GM11168 (cell line): ENCODE measurements around the gene PKNOX2.

ENCODE experiments used
- in situ Hi-C: fragments of 300-500 bp; cut with MboI; formaldehyde crosslinking; loops from one replicate; pipeline ENCODE4 v1.12.0; 2022; ENCODE audit warnings: low sequenced_read_pairs; ENCODE audit not compliant: unreplicated experiment

The PKNOX2 gene, protein sequence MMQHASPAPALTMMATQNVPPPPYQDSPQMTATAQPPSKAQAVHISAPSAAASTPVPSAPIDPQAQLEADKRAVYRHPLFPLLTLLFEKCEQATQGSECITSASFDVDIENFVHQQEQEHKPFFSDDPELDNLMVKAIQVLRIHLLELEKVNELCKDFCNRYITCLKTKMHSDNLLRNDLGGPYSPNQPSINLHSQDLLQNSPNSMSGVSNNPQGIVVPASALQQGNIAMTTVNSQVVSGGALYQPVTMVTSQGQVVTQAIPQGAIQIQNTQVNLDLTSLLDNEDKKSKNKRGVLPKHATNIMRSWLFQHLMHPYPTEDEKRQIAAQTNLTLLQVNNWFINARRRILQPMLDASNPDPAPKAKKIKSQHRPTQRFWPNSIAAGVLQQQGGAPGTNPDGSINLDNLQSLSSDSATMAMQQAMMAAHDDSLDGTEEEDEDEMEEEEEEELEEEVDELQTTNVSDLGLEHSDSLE

DNA sequence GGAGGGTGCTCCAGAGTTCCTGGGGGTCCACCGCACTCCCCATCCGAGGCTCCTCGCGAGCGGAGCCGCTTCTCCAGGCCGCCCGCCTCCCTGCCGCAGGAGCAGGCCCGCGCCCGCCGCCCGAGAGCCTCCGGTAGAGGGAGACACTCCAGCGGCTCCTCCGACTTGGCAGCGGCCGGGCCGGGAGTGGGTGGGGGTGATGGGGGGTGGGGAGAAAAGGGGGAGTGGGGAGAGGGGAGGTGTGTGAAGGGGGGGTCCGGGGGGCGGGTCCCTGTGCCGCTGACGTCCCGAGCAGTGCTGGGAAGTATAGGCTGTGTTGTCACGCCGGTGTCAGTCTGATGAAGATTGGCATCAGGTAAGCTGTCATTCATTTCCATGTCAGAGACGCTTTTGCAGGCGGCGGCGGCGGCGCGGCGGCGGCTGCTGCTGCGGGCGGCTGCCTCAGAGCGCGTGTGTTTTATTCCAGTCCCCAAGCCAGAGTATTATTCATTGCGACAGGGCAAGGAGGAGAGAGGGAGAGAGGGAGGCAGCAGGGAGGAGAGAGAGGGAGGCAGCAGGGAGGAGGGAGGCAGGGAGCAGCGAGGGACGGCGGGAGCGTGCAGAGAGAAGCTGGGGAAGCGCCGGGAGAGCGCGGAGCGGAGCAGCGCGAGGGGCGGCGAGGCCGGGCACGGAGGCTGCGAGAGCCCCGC is at the start of gene PKNOX2:
TSS of gene PKNOX2 (plus strand) at position 330 of the 689 bp plus-strand sequence. CDS start 186,555 bp downstream, outside the sequence.
- in situ Hi-C loops: loop anchor here (10.0 kb wide), 1 partner anchor 180 kb away; no protein-coding TSS in a partner anchor

DNA sequence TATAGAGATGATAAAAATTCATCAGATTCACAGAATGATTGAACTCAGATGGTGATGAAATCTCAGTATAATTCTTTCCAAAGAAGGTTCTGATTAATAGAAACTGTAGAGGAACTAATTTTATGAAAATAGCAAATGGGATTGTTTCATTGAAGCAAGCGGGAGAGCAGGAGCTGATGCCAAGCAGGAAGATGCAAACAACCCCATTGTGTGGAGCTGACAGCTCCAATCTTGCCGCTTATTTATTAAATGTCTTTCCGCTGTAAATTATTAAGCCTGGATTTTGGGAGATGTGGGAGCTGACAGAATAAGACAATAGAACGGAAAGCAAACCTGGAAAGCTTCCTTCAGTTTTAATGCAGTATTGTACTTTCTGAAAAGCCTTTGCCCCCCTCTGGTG is 47.1 kb upstream of the PKNOX2 start:
- in situ Hi-C loops: no loop called here

DNA sequence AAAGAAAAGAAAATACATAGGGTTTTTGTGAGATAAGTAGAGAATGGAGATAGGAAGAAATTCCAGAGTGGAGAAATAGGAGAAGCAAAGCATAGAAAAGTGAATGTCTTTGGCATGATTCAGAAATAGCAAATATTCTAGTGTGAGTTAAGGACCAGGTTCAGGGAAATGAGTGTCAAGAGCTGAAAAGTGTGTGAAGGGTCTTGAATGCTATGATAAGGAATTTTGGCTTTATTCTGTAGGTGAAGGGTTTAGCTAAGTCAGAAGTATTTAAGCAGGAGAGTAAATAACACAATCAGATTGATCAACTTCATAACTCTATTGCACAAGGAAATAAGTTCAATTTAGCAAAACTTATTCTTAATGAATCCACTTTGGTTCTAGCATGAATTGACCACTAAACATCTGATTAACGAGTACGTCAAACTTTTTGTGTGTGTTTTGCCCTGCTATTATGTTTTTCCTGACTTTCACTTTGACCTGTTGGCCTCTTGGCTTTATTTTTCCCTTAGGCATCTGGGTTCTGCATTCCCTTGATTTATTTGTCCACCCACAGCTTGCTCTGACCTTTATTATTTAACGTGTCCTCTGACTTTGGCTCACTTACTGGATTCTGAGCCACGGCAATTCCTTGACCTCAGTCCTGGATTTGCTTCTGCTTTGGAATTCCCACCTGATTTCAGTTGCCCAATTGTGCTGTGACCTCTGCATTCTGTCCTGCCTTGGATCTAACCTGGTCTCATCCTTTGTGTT is 41.2 kb upstream of the PKNOX2 start:
- in situ Hi-C loops: no loop called here

DNA sequence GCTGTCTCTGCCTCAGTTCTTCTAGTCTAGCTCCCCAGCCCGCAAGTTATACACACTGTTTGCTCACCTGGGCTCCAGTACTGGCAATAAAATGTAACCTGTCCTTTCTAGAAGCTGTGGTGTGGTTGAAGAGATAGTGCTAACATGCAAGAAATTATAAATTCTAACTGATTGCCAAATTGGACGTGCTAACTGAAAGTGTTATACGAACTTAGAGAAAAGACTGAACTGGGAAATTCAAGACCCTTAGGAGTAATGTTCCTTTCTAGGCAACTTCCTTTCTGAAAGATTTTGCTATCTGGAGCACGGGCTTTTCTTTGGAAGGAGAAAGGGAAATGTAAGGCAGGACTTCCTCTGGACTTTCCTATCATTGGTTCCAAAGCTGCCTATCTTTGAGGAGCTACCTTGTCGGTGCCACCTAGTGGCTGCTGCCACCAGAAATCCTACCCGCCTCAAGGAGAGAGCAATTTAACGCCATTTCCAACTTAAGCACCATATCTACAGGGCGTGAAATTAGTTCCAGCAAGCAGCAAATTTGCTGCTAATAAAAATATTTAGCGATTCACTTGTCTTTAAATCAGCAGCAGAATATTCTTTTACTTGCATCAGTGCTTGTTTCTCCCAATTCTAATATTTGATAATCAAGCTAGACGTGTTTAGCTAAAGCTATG is 40.5 kb upstream of the PKNOX2 start:
- in situ Hi-C loops: no loop called here

DNA sequence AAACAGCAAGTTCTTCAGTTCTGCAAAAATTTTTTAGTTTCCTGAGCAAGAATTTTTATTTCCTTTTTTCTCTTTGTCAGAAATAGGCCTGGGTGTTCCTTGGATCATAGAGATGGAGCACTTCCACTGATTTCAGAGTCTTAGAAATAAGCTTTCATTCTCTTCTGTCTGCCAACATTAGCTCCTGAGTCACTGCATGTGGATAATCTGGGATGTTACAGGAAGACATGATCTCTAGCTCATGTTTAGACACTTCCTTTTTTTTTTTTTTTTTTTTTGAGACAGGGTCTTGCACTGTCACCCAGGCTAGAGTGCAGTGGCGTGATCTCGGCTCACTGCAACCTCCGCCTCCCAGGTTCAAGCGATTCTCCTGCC is 39.9 kb upstream of the PKNOX2 start:
- in situ Hi-C loops: no loop called here

DNA sequence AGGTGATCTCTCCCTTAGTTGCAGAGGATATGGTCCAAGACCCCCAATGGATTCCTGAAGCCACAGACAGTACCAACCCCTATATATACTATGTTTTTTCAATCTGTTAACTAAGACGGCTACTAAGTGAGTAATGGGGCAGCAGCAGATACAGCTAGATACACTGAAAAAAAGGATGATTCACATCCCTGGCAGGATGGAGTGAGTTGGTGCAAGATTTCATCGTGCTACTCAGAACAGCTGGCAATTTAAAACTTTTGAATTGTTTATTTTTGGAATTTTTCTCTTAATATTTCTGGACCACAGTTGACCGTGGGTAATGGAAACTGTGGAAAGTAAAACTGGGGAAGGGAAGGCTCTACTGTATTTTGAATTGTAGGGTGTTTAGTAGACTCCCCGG is 36.1 kb upstream of the PKNOX2 start:
- in situ Hi-C loops: no loop called here

DNA sequence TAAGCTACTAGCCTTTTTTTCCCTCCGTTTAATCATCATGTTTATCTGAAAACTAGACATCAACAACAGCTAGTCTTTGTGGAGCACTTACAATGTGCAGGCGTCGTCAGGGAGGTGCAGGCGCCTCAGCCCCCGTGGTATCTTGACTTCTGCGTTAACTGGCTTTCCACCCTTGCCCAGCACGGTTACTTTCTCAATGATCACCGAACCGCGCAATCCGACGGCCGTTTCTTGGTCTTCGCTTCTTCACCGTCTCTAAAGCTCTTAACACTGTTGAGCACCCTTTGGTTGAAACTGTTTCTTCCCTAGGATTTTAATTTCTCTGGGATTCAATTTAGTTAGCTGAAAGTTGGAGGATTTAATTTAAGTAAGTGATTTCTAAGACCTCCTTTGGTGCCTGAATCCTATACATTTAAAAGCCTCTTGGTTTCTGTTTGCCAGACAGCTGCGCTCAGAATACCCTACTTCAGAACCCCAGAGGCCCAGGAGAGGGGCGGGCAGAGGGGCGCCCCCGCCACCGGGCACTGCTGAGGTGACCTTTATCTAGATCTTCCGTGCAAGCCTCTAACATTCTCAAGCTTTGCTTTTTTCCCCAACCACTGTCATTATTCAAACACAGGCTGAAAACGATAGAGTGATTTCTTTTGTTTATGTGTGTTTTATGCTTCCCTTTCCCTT is 35.1 kb upstream of the PKNOX2 start:
- in situ Hi-C loops: no loop called here

DNA sequence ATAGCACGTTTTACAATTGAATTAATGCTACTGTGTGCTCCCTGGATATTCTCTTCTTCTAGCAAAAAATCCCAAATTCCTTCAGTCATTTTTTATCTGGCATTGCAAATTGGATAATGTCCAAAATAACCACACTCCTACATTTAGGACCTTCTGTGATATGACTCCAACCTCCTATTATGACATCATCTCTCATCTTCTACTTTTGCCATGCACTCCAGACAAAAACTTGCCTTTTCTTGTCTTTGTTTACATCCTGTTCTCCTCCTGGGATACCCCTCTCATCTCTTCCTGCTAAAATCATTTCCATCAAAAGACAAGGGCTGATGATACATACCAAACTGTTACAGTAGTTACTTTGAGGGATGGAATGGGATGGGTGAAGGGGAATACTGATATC is 32.5 kb upstream of the PKNOX2 start:
- in situ Hi-C loops: no loop called here

DNA sequence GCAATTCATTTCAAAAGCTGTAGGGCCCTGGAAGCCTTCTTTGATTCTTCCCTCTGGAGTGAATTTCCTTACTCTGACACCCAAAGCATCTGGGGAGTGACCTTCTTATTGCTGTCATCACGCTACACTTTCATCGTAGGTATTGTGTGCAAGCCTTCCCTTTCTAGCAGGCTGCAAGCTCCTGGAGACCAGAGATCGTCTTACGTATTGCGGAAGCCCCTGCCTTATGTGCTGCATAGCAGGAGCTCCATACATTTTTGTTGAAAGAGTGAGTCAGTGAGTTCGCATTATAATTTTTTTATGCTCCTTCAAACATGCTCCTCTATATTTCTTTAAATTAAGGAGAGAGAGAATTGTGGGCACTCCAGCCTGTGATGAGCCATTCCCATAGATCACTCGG is 32.0 kb upstream of the PKNOX2 start:
- in situ Hi-C loops: no loop called here

DNA sequence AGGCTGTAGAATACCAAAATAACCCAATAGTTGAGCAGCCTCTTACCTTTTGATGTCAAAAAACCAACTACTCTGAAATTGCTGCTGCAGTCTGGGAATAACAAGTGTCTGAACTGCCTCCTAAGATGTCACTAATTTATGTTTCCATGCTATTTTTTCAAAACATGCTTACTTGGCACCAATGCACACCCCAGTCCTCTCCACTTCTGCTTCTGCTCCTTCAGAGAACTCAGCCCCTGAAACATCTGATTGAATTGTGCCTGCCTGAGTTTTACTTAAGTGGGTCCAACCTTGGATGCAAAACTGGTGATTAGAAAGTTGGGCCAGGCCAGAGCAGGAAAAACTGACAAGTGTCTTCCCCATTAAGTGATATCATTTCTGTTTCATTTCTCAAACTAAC is 28.6 kb upstream of the PKNOX2 start:
- in situ Hi-C loops: no loop called here

DNA sequence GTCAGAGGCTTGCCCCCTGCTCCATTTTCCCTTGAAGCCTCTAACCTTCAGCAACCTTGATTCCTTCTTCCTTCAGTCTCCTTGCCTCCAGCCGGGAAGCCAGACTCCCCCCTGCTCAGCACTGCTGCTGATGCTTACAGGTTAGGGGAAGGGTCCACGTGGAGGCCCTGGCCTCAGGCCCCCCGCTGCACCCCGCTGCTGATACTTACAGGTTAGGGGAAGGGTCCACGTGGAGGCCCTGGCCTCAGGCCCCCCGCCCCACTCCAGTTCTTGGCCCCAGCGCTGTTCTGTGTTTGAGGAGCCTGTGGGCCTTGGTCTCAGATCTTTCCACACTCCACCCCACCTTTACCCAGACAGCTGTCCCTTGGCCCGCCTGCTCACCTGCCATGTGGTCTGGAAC is 25.6 kb upstream of the PKNOX2 start:
- in situ Hi-C loops: no loop called here

DNA sequence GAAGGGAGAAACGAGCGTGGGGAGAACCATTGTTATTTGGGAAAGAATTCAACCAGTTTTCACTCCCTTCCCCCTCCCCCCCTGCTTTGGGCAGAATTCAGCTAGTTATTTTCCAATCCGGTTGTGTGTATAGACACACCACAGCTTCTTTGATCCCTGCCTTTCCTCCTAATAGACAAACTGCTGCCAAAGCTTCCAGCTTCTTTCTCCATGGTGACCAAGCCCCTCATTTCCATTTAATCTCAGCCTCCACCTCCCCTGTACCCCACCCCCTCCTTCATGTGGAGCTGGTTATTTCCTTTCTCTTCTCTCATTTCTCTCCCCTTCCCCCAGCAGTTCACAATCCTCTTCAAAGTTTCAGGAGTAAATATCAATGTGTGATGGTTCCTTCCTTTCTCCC is 24.8 kb upstream of the PKNOX2 start:
- in situ Hi-C loops: loop anchor here (10.0 kb wide), 1 partner anchor 185 kb away; the partner anchor contains the start of gene CCDC15

DNA sequence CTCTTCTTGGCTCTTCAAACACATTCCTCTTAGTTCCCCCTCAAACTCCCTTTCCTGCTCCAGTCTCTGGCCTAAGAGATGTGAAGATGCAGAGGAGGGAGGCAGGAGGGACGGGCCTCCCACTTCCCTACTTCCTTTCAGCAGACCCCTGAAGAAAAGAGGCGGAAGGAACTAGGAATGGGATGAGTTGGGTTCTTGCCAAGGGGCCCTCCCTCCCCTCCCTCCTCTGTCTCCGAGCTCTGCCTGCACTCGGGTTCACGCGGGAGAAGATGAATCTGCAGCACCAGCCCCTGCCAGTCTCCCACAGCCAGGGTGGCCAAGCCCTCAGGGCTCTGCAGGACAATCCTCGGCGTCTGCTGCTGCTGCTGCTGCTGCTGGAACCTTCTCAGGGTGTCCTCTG is 24.3 kb upstream of the PKNOX2 start:
- in situ Hi-C loops: loop anchor here (10.0 kb wide), 1 partner anchor 185 kb away; the partner anchor contains the start of gene CCDC15

DNA sequence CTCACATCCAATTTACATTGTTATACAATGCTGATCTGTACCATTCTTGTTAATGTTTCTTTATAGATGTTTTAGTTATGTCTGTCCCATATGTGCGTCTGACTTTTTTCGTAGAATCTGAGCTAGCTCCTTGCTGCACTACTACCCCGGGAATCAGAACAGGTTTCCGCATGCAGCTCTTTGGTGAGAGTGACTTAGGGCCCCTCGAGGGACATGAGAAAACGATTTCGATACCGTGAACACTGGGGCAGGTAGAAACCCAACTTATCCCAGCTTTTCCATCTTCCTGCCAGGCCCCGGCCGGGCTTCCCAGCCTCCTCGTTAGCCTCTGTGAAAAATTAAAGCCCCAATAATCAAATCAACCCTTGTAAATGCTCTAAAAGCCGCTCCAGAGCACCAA is 23.4 kb upstream of the PKNOX2 start:
- in situ Hi-C loops: loop anchor here (10.0 kb wide), 1 partner anchor 186 kb away; the partner anchor contains the start of gene CCDC15

DNA sequence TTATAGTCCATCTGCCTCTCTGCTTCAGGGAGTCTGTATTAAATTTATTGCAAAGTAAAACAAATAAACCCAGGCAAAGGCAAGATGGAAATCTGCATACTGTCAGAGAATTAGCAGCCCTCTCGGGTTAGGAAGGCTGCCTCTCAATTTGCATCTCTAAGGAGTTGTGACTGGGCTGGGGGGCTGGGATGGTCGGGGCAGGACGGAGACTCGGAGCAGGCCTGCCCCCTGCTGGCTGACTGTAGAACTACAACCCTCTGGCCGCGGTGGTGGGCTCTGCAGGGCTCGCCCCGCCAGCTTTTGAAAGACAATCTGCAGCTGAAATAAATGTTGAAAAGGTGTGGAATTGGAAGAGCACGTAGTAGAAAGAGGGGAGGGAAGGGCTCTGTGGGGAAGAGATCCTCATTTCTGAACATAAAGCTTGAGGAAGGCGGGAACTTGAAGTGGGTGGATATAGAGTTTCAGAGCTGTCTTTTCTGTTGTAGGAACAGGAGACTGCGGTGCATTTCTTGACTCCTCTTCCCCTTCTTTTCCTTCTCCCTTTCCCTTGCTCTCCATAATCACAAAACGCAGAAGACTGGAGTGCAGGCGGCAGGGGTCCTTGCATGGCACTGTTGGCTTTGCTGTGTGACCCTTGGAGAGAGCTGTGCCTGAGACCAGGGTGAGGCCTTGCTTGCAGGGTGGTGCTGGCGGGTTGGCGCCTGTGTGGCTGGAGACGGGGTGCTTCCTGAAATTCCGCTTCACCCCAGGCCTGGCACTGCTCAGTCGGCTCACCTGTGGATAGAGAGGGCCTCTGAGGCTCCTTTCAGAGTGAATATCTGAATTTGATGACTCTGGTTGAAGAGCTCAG is 22.6 kb upstream of the PKNOX2 start:
- in situ Hi-C loops: loop anchor here (10.0 kb wide), 1 partner anchor 187 kb away; the partner anchor contains the start of gene CCDC15

DNA sequence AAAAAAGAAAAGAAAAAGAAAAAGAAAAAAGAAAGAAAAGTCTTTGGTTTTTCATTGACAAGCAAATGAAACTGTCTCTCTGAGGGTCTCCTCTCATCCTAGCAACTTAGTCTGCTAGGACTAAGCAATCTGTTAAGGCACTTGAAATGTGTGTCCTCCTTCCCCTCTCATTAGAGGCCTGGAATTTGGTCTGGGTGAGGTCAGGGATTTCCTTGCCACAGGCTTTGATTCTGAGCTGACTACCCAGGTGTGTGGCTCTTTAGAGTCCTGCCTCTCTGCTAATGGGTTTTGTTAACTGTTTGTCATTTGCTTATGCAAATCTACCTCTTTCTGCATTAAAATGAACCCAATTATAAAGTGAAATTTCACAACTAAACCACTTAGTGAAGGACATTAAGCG is 18.3 kb upstream of the PKNOX2 start:
- in situ Hi-C loops: loop anchor here (10.0 kb wide), 1 partner anchor 191 kb away; the partner anchor contains the start of gene CCDC15

DNA sequence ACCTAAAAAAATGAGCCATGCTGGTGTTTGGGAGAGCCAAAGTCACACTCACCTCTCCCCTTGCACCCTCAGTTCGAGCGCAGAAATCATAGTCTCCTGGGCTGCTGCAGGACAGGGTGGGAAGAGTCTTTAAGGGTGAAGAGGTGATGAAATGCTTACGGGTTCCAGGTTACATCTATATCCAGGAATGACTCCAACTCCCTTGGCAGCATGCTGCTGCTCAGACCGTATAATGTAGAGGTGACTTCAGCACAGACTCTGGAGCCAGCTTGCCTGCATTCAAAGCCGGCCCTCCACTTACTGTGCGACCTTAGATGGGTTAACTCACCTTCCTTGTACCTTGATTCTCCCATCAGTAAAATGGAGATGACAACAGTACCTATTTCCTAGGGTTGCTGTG is 17.3 kb upstream of the PKNOX2 start:
- in situ Hi-C loops: loop anchor here (10.0 kb wide), 1 partner anchor 192 kb away; the partner anchor contains the start of gene CCDC15

DNA sequence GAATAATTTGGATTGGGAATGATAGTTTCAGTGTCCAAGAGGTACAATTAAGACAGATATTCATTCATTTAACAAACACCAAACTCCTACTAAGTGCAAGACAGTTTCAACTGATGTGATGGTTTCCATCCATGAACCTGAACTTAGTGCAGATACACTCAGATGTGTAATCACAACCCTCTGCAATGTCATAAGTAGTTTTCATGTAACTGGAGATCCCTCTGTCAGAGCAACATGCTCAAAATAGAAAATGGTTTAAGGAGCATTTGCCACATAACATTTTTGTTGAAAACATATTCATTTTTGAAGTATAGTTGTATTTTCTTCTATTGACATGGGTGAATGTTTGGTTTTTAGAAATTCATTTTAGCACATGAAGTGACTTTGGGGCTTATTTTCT is 16.5 kb upstream of the PKNOX2 start:
- in situ Hi-C loops: loop anchor here (10.0 kb wide), 1 partner anchor 193 kb away; the partner anchor contains the start of gene CCDC15
